Dermis lymphatic vessel endothelial cell (primary cell): ENCODE results near the gene TEX2. TPM values are rescaled to one million over a fixed set of nuclear protein-coding genes. Genes with fewer than 3 reads are reported as not detected.

Experiments
- total RNA-seq: library from RNA; depleted of rRNA; stranded (reverse); fragments of >200 nt; gene quantifications from 2 replicates; pipeline ENCODE4 v1.2.1, GENCODE V29; 2014

The TEX2 gene, protein sequence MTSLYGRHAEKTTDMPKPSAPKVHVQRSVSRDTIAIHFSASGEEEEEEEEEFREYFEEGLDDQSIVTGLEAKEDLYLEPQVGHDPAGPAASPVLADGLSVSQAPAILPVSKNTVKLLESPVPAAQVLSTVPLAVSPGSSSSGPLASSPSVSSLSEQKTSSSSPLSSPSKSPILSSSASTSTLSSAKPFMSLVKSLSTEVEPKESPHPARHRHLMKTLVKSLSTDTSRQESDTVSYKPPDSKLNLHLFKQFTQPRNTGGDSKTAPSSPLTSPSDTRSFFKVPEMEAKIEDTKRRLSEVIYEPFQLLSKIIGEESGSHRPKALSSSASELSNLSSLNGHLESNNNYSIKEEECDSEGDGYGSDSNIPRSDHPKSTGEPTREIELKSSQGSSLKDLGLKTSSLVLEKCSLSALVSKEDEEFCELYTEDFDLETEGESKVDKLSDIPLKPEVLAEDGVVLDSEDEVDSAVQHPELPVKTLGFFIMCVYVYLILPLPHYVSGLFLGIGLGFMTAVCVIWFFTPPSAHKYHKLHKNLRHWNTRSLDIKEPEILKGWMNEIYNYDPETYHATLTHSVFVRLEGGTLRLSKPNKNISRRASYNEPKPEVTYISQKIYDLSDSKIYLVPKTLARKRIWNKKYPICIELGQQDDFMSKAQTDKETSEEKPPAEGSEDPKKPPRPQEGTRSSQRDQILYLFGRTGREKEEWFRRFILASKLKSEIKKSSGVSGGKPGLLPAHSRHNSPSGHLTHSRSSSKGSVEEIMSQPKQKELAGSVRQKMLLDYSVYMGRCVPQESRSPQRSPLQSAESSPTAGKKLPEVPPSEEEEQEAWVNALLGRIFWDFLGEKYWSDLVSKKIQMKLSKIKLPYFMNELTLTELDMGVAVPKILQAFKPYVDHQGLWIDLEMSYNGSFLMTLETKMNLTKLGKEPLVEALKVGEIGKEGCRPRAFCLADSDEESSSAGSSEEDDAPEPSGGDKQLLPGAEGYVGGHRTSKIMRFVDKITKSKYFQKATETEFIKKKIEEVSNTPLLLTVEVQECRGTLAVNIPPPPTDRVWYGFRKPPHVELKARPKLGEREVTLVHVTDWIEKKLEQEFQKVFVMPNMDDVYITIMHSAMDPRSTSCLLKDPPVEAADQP
- 26.6 and 32.8 TPM in 2 replicates for total RNA-seq

DNA sequence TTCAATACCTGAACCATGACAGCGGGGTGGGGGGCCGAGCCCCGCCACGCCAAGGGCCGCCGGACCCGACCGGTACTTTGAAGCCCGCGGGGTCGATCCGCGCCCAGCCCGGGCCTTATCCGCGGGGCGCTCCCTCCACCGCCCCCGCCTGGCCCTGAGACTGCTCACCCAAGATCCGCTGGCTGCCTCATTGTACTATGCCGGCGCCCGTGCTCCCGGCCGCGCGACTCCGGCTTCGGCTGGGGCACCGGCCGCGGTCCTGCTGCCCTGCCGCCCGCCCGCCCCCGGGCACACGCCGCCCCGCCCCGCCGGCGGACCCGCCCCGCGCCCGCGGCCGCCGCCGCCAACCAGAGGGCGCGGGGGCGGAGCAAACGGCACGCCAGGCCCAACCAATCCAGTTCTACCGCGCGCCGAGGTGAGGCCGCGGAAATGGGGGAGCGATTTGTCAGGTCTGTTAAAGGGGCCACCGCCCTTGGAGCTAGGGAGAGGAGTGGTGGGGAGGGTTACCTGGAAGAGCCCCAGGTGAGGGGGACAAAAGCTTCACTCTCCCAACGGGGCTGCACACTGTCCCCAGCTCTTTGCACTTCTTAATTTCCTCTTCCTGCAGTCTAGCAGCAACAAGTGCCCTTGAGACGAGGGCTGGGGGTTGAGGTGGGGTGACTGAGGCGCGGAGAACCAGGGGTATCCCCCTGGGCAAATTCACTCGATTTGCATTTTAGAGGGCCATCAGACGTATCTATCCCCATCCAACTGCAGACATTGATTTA, at the start of gene TEX2:
Gene TEX2, minus strand, starts transcription at position 261 of the 767 bp plus-strand sequence. CDS start 49,043 bp downstream, outside the sequence.

DNA sequence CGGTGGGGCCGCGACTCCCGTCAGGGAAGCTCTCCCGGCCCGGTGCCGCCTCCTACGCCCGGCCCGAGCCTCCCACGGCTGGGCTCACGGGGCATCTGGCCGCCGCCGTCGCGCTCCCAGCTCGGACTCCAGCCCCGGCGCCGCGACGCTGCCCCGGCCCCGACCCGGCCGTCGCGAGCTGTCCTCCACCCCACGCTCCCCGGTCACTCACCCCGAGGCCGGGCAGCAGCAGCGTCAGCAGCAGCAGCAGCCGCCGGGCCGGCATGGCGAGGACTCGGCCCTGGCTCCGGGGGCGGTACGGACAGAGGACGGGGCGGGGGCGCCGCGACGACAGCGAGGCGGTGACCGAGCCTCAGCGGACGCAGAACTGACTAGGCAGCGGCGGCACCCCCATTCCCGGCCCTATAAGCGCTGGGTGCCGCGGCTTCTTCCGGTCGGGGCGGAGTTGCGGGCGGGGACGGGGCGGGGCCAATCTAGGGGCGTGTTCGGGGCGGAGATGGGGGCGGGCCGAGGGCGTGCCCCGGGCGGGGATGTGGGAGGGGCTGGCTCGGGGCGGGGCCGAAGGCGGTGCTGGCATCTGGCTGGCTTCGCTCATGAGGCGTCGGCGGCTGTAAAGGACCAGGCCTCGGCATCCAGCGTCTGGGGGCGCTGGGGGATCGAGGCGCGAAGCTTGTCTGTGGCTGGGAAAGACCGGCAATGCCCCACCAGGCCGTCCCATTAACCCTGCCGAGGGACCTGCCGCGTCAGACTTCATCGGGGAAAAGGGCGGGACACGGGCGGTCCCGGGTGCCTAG, 133.1 kb downstream of the TEX2 start, which contains the start of gene ERN1:
Gene ERN1, minus strand, starts transcription at position 380 of the 794 bp plus-strand sequence. Its CDS starts 115 bp downstream, at position 265.

Other genes starting within 250 kb of the TEX2 start
- 99.0 and 162 TPM in 2 replicates for gene ICAM2, start 242.6 kb downstream of the TEX2 start, total RNA-seq
- gene ERN1, start 133.1 kb downstream of the TEX2 start, total RNA-seq: 13.5 and 14.5 TPM in 2 replicates
- gene PECAM1, start 127.6 kb upstream of the TEX2 start, total RNA-seq: 450 and 574 TPM in 2 replicates
- 0.52 and 0.76 TPM in 2 replicates for gene MILR1, start 185.9 kb upstream of the TEX2 start, total RNA-seq
- 6.6 and 7.9 TPM in 2 replicates for gene POLG2, start 233.8 kb upstream of the TEX2 start, total RNA-seq
- gene DDX5, start 243.0 kb upstream of the TEX2 start, total RNA-seq: 467 and 503 TPM in 2 replicates
- gene CEP95, start 243.7 kb upstream of the TEX2 start, total RNA-seq: 17.1 and 22.8 TPM in 2 replicates